Measurements from ENCODE around the gene ANKRD42.

DNA sequence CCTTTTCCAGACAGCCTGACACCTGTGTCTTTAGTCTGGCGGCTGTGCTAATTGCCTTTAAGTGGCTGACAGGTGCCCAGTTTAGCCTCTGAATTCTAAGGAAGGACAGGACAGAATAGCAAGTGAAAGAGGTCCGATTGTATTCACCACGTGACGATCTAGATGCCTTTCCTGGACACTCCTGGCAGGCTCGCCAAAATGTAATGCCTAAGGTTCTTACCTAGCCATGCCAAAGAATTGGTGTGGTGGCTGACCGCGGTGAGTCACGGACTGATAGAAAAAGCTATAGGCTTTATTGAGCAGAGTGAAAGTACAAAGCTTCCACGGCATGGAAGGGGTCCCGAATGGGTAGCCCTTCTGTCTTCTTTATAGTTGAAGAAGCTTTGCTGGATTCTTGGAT lies 26.7 kb downstream of the ANKRD42 start:
- TF ChIP-seq, protein P1, sequence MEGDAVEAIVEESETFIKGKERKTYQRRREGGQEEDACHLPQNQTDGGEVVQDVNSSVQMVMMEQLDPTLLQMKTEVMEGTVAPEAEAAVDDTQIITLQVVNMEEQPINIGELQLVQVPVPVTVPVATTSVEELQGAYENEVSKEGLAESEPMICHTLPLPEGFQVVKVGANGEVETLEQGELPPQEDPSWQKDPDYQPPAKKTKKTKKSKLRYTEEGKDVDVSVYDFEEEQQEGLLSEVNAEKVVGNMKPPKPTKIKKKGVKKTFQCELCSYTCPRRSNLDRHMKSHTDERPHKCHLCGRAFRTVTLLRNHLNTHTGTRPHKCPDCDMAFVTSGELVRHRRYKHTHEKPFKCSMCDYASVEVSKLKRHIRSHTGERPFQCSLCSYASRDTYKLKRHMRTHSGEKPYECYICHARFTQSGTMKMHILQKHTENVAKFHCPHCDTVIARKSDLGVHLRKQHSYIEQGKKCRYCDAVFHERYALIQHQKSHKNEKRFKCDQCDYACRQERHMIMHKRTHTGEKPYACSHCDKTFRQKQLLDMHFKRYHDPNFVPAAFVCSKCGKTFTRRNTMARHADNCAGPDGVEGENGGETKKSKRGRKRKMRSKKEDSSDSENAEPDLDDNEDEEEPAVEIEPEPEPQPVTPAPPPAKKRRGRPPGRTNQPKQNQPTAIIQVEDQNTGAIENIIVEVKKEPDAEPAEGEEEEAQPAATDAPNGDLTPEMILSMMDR (IDR thresholded peaks at IDR 0.05 in 4 of 5, conservative IDR thresholded peaks at IDR 0.05 in 1 of 5): no peak
- no peak for TF ChIP-seq POLR2A (IDR thresholded peaks at IDR 0.05)
